ENCODE data around the gene LRRIQ3. TPM values are rescaled to one million over a fixed set of nuclear protein-coding genes. Genes with fewer than 3 reads are reported as not detected.

Gene LRRIQ3
- total and polyA plus RNA-seq, 2 of the 4 experiments (the other 2 are of a cell fraction) = 1.2 to 1.8 TPM

DNA sequence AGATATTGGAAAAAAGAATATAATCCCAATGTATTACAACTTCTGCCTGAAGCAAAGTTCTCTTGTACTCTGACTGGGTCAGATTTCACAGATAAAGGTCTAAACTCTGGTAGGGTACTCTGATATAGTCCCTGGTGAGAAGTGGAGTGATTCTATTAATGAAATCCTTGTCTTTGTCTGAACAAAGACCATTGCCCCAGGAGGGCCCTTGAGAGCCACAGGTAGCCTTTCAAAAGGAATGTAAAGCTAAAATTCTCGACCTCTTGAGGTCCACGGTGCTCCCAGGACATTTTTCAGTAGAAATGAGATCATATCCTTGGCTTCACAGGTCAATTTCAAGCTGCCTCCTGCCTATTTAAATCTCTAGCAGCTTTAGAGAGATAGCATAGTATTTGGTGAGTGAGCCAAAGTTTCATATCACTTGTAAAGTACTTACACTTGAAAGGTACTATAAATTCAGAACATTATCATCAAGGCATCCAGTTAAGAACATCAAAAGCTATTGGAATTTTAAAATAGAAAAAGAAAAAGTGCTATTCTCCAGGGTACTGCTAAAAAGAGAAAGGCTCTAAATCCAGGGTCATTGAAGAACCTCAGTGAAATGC, 47.3 kb upstream of the LRRIQ3 start:
- DNase-seq (no peak), ATAC-seq (ENCODE audit: low read depth) (no peak)
- BruUV-seq (replicated peaks) = no TSS peak
- H3K9me1 ChIP-seq (ENCODE audit: insufficient read depth, low read length) = no peaks in the 10 kb centered on the region
- H3K4me1 ChIP-seq (ENCODE audit: control insufficient read depth, insufficient read depth, low read length) = peaks cover 2% of the 10 kb centered on the region; the same call in 1 of the 2 replicates
- no peaks in the 10 kb centered on the region for H4K20me1 ChIP-seq (ENCODE audit: insufficient read depth, low read length)
- H3K27me3 ChIP-seq (ENCODE audit: control insufficient read depth, insufficient read depth, low read length) = no peaks in the 10 kb centered on the region
- dilution Hi-C loops (cut with HindIII; ENCODE audit: low sequenced_read_pairs, unreplicated experiment) (no loop called here), in situ Hi-C loops (cut with MboI; ENCODE audit: low sequenced_read_pairs) (no loop called here), intact Hi-C loops (cut with micrococcal nuclease) (no loop called here)
- H2AK5ac ChIP-seq (ENCODE audit: low read depth, low read length) = no peak overlapping the region
- H2BK15ac ChIP-seq (ENCODE audit: low read depth, low read length) = no peak overlapping the region
- H2BK5ac ChIP-seq (ENCODE audit: low read depth, low read length, poor library complexity, severe bottlenecking) = no peak overlapping the region
- no peak overlapping the region for H3K23ac ChIP-seq (ENCODE audit: low read depth, low read length)
- H3K27ac ChIP-seq (ENCODE audit: insufficient read depth, low read length) = no peak overlapping the region
- peaks cover 3% of the 10 kb centered on the region; the same call in 1 of the 2 replicates for H3K9me3 ChIP-seq (ENCODE audit: control insufficient read depth, insufficient read depth, low read length)
- H4K91ac ChIP-seq (ENCODE audit: insufficient read depth, low read depth, low read length) = no peak overlapping the region
- ChIA-PET CTCF (interaction anchor here (0.6 kb wide), 1 partner anchor 10 kb away, joined by 3 read pairs; the partner anchor contains the start of gene TNNI3K), POLR2A (ENCODE audit: unreplicated experiment) (no interaction called here)
- H3K4me3 ChIP-seq (ENCODE audit: insufficient read depth, low read depth, low read length) = no peak overlapping the region
- H3K18ac ChIP-seq (ENCODE audit: low read depth, low read length) = no peak overlapping the region
- no peak overlapping the region for H3K56ac ChIP-seq (ENCODE audit: extremely low read depth, insufficient read depth, low read length)
- H4K8ac ChIP-seq (ENCODE audit: low read depth in 2 of 2, low read length in 2 of 2) = no peak overlapping the region
- H2AFZ ChIP-seq (replicated peaks; ENCODE audit: low read length, poor library complexity) = no peak overlapping the region
- TF ChIP-seq RAD21 (IDR thresholded peaks at IDR 0.05; ENCODE audit: low read length) (no peak), CEBPB (IDR thresholded peaks at IDR 0.05; ENCODE audit: low read depth, low read length) (no peak), RCOR1 (IDR thresholded peaks at IDR 0.05; ENCODE audit: insufficient replicate concordance, low read length) (no peak), POLR2A (IDR thresholded peaks at IDR 0.05; ENCODE audit: low read depth, low read length) (no peak), RFX5 (IDR thresholded peaks at IDR 0.05; ENCODE audit: low read depth, low read length) (no peak), MAZ (IDR thresholded peaks at IDR 0.05; ENCODE audit: borderline replicate concordance, low read depth, low read length) (no peak), BHLHE40 (IDR thresholded peaks at IDR 0.05; ENCODE audit: low read depth, low read length) (no peak)
- TF ChIP-seq, protein P1, sequence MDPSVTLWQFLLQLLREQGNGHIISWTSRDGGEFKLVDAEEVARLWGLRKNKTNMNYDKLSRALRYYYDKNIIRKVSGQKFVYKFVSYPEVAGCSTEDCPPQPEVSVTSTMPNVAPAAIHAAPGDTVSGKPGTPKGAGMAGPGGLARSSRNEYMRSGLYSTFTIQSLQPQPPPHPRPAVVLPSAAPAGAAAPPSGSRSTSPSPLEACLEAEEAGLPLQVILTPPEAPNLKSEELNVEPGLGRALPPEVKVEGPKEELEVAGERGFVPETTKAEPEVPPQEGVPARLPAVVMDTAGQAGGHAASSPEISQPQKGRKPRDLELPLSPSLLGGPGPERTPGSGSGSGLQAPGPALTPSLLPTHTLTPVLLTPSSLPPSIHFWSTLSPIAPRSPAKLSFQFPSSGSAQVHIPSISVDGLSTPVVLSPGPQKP (IDR thresholded peaks at IDR 0.05; ENCODE audit: borderline replicate concordance, low read depth, low read length) = no peak
- no CpG with 5 or more reads among the region's 2 CpGs for WGBS, 2 experiments (ENCODE audit: extremely low coverage in 2 of 2, insufficient read length in 1 of 2)
- H3K4me2 ChIP-seq (ENCODE audit: low read depth, low read length) = no peak overlapping the region
- no peak overlapping the region for H4K5ac ChIP-seq (ENCODE audit: low read depth, low read length)
- no peak overlapping the region for H3K4ac ChIP-seq (ENCODE audit: low read depth, low read length)
- no peaks in the 10 kb centered on the region for H3K36me3 ChIP-seq (ENCODE audit: control insufficient read depth, insufficient read depth, low read length)
- no peak overlapping the region for H3K9ac ChIP-seq (ENCODE audit: low read depth, low read length)
- no peak overlapping the region for H2BK20ac ChIP-seq (ENCODE audit: low read depth, low read length)
- no peaks in the 10 kb centered on the region for H3K79me1 ChIP-seq (ENCODE audit: low read depth in 1 of 2, low read length in 2 of 2)
- H2BK120ac ChIP-seq (ENCODE audit: low read depth, low read length) = no peak overlapping the region
- H2AK9ac ChIP-seq (replicated peaks; ENCODE audit: low read depth, low read length, poor library complexity) = no peak overlapping the region
- H3K14ac ChIP-seq (replicated peaks; ENCODE audit: low read depth, low read length) = no peak overlapping the region
